Caco-2 (cell line): ENCODE results near the gene ZDHHC6. TPM values are rescaled to one million over a fixed set of nuclear protein-coding genes. Genes with fewer than 3 reads are reported as not detected.
"Not testable (repeated sequence)": the region's sequence is repeated elsewhere in the genome, so short reads cannot be mapped to it uniquely, and the experiment has no call there.

ENCODE experiments used
- BruUV-seq: library from RNA; stranded (reverse); fragments of 400-500 nt; replicated peaks from 2 replicates; lab custom pipeline; 2021; lab: Mats Ljungman, UMichigan
- CTCF ChIA-PET: fragments of 300-600 bp; sonication (Branson Sonifier 250); formaldehyde crosslinking; loops from one replicate; lab custom pipeline; 2022; ENCODE audit warnings: antibody characterized with exemption; lab: Charles Lee
- POLR2A ChIA-PET: fragments of 300-600 bp; sonication (Branson Sonifier 250); formaldehyde crosslinking; loops from one replicate; lab custom pipeline; 2022; ENCODE audit warnings: antibody characterized with exemption; lab: Charles Lee
- DNase-seq, 2 experiments: peaks; one replicate each; pipeline versions ENCODE4 v3.0.0 to v3.0.0-alpha.2; 2020 to 2022
- H3K27me3 ChIP-seq: replicated peaks from 2 replicates; pipeline ENCODE4 v1.6.0; 2011; ENCODE audit warnings: low read length; ENCODE audit not compliant: control insufficient read depth, insufficient read depth
- H3K36me3 ChIP-seq: 2 replicates; pipeline ENCODE4 v1.5.1; 2011; ENCODE audit warnings: low read length; ENCODE audit not compliant: control insufficient read depth, insufficient read depth
- H3K4me1 ChIP-seq: fragments of 250-450 bp; sonication (Bioruptor Pico); 2 replicates; pipeline ENCODE4 v1.5.1; 2020; ENCODE audit warnings: mild to moderate bottlenecking
- H3K4me3 ChIP-seq: 2 replicates; pipeline ENCODE4 v1.5.1; 2011; ENCODE audit warnings: low read depth, mild to moderate bottlenecking, control low read depth, low read length
- H3K9me3 ChIP-seq: fragments of 250-450 bp; sonication (Bioruptor Pico); 2 replicates; pipeline ENCODE4 v1.5.1; 2020; ENCODE audit warnings: mild to moderate bottlenecking, moderate library complexity
- H3K27ac Mint-ChIP-seq: one replicate; pipeline ENCODE4 v1.8.0; 2022; ENCODE audit warnings: mixed read lengths; ENCODE audit not compliant: unreplicated experiment
- H3K27me3 Mint-ChIP-seq: one replicate; pipeline ENCODE4 v1.8.0; 2022; ENCODE audit warnings: mixed read lengths; ENCODE audit not compliant: insufficient read depth, unreplicated experiment
- H3K36me3 Mint-ChIP-seq: one replicate; pipeline ENCODE4 v1.8.0; 2022; ENCODE audit warnings: mild to moderate bottlenecking, mixed read lengths; ENCODE audit not compliant: insufficient read depth, unreplicated experiment
- H3K4me1 Mint-ChIP-seq: one replicate; pipeline ENCODE4 v1.8.0; 2022; ENCODE audit warnings: low read depth, mixed read lengths; ENCODE audit not compliant: unreplicated experiment
- H3K4me3 Mint-ChIP-seq: one replicate; pipeline ENCODE4 v1.8.0; 2022; ENCODE audit warnings: mild to moderate bottlenecking, moderate library complexity, mixed read lengths; ENCODE audit not compliant: unreplicated experiment
- H3K9me3 Mint-ChIP-seq: one replicate; pipeline ENCODE4 v1.8.0; 2022; ENCODE audit warnings: mixed read lengths; ENCODE audit not compliant: unreplicated experiment
- intact Hi-C: fragments of 100-400 bp; cut with micrococcal nuclease; formaldehyde crosslinking; loops from one replicate; pipeline ENCODE4 v1.10.0; 2022; ENCODE audit not compliant: unreplicated experiment
- total RNA-seq: library from RNA; stranded (reverse); gene quantifications from 2 replicates; pipeline ENCODE4 v1.2.3, GENCODE V29; 2022
- TF ChIP-seq, protein P1 (sequence below), 2 experiments: fragments of 200-600 bp in 1 of 2; IDR thresholded peaks; 1 replicate in 1 of 2; 2 replicates in 1 of 2; pipeline versions ENCODE4 v1.5.1 to v1.8.0; 2011 to 2022; ENCODE audit warnings: antibody characterized with exemption in 1 of 2, control low read depth in 1 of 2, inconsistent platforms in 1 of 2, low read depth in 1 of 2, low read length in 1 of 2, mild to moderate bottlenecking in 1 of 2, moderate library complexity in 1 of 2; ENCODE audit not compliant: insufficient read depth in 1 of 2, severe bottlenecking in 1 of 2, unreplicated experiment in 1 of 2

The ZDHHC6 gene
- total RNA-seq, 1 experiment from 2014 or later, result 47.4 TPM

DNA sequence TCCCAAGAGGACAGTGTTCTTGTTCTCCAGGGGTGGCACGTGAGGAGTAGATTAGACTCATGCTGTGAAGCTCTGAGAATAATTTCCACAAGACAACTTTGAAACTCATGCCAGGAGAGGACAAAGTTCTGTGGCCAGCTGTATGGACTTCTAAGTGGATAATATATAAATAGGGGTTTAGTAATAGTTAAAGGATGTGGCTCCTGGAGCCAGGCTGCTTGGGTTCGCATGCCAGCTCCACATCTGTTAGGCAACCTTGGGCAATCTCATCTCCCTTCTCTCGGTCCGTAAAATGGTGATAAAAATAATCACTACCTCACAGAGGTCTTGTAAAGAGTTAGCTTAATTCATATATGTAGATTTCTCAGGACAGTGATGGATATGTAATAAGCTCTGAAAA lies 37.0 kb downstream of the ZDHHC6 start:
- Mint-ChIP-seq H3K9me3 (peaks cover 10% of the 10 kb centered on the region), H3K27ac (no peak overlapping the region), H3K4me3 (no peak overlapping the region), H3K27me3 (no peaks in the 10 kb centered on the region), H3K36me3 (peaks cover 24% of the 10 kb centered on the region), H3K4me1 (peaks cover 11% of the 10 kb centered on the region)
- Histone ChIP-seq H3K27me3 (no peaks in the 10 kb centered on the region), H3K4me3 (no peak overlapping the region), H3K4me1 (peaks cover 4% of the 10 kb centered on the region), H3K36me3 (peaks cover 1% of the 10 kb centered on the region), H3K9me3 (no peaks in the 10 kb centered on the region)
- ChIA-PET POLR2A (no interaction called here), CTCF (no interaction called here)
- TF ChIP-seq, protein P1, sequence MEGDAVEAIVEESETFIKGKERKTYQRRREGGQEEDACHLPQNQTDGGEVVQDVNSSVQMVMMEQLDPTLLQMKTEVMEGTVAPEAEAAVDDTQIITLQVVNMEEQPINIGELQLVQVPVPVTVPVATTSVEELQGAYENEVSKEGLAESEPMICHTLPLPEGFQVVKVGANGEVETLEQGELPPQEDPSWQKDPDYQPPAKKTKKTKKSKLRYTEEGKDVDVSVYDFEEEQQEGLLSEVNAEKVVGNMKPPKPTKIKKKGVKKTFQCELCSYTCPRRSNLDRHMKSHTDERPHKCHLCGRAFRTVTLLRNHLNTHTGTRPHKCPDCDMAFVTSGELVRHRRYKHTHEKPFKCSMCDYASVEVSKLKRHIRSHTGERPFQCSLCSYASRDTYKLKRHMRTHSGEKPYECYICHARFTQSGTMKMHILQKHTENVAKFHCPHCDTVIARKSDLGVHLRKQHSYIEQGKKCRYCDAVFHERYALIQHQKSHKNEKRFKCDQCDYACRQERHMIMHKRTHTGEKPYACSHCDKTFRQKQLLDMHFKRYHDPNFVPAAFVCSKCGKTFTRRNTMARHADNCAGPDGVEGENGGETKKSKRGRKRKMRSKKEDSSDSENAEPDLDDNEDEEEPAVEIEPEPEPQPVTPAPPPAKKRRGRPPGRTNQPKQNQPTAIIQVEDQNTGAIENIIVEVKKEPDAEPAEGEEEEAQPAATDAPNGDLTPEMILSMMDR (IDR thresholded peaks at IDR 0.05; ENCODE audit: insufficient read depth in 1 of 2, low read depth in 1 of 2, low read length in 1 of 2, severe bottlenecking in 1 of 2, unreplicated experiment in 1 of 2), result no peak
- no peak for DNase-seq
- intact Hi-C loops, result no loop called here
- BruUV-seq, result no TSS peak

DNA sequence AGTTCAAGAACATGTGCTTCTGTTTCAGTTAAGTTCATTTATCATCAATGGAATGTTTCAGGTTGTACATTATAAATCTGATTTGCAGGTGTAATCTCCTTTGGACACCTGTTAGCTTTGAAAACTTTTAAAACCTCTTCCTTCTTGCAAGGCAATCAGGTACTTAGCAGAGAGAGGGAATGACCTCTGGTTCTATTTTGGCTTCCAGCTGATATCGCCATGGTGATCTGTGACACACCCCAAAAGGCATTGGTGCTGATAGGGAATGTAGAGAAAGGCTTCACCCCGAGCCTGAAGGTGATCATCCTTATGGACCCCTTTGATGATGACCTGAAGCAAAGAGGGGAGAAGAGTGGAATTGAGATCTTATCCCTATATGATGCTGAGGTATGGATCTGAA lies 37.4 kb downstream of the ZDHHC6 start:
- BruUV-seq, result no TSS peak
- TF ChIP-seq, protein P1 (IDR thresholded peaks at IDR 0.05; ENCODE audit: insufficient read depth in 1 of 2, low read depth in 1 of 2, low read length in 1 of 2, severe bottlenecking in 1 of 2, unreplicated experiment in 1 of 2), result no peak
- DNase-seq, result no peak
- no peaks in the 10 kb centered on the region for H3K27me3 Mint-ChIP-seq
- no peak overlapping the region for H3K27ac Mint-ChIP-seq
- no peaks in the 10 kb centered on the region for H3K9me3 ChIP-seq
- peaks cover 8% of the 10 kb centered on the region for H3K4me1 ChIP-seq
- H3K36me3 ChIP-seq, result peaks cover 1% of the 10 kb centered on the region
- H3K36me3 Mint-ChIP-seq, result peaks cover 20% of the 10 kb centered on the region
- H3K4me3 ChIP-seq, result no peak overlapping the region
- intact Hi-C loops, result no loop called here
- CTCF ChIA-PET, result no interaction called here
- POLR2A ChIA-PET, result no interaction called here
- H3K27me3 ChIP-seq, result no peaks in the 10 kb centered on the region
- peaks cover 10% of the 10 kb centered on the region for H3K9me3 Mint-ChIP-seq
- H3K4me3 Mint-ChIP-seq, result no peak overlapping the region
- H3K4me1 Mint-ChIP-seq, result peaks cover 15% of the 10 kb centered on the region

DNA sequence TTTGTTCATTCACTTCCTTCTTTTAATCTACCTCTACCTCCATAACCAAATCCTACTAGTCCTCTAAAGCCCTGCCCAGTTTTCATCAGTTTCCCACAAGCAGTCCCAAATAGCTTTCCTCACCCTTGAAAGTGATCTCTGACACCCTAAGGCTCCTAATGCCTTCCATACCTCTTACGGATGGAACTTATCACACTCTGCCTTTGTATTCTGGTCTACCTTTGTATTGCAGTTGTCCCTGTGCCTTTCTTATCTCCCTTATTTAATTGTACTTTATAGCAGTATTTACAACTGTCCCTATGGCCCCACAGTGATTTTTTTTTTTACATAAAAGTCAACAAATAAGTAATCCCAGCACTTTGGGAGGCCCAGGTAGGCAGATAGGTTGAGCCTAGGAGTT lies 39.0 kb downstream of the ZDHHC6 start:
- H3K9me3 ChIP-seq, result no peaks in the 10 kb centered on the region
- no peak overlapping the region for H3K4me3 ChIP-seq
- Mint-ChIP-seq H3K27me3 (no peaks in the 10 kb centered on the region), H3K36me3 (peaks cover 19% of the 10 kb centered on the region), H3K4me1 (peaks cover 23% of the 10 kb centered on the region), H3K9me3 (peaks cover 10% of the 10 kb centered on the region), H3K27ac (no peak overlapping the region), H3K4me3 (no peak overlapping the region)
- H3K36me3 ChIP-seq, result peaks cover 1% of the 10 kb centered on the region
- no peak for DNase-seq
- BruUV-seq, result no TSS peak
- POLR2A ChIA-PET, result no interaction called here
- CTCF ChIA-PET, result no interaction called here
- H3K27me3 ChIP-seq, result no peaks in the 10 kb centered on the region
- peaks cover 19% of the 10 kb centered on the region for H3K4me1 ChIP-seq
- intact Hi-C loops, result no loop called here
- TF ChIP-seq, protein P1 (IDR thresholded peaks at IDR 0.05; ENCODE audit: insufficient read depth in 1 of 2, low read depth in 1 of 2, low read length in 1 of 2, severe bottlenecking in 1 of 2, unreplicated experiment in 1 of 2), result no peak

DNA sequence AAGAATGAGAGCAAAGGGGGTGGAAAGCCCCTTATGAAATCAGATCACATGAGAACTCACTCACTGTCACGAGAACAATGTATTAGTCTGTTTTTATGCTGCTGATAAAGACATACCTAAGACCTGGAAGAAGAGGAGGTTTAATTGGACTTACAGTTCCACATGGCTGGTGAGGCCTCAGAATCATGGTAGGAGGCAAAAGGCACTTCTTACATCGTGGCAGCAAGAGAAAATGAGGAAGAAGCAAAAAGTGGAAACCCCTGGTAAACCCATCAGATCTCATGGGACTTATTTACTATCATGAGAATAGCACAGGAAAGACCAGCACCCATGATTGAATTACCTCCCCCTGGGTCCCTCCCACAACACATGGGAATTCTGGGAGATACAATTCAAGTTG lies 39.9 kb downstream of the ZDHHC6 start:
- H3K27me3 ChIP-seq, BruUV-seq, DNase-seq, CTCF ChIA-PET, intact Hi-C loops, H3K27ac Mint-ChIP-seq, H3K9me3 Mint-ChIP-seq, H3K27me3 Mint-ChIP-seq, POLR2A ChIA-PET, H3K36me3 ChIP-seq, H3K4me3 ChIP-seq, H3K9me3 ChIP-seq, H3K4me3 Mint-ChIP-seq: not testable (repeated sequence)
- Mint-ChIP-seq H3K4me1 (peaks cover 25% of the 10 kb centered on the region), H3K36me3 (peaks cover 19% of the 10 kb centered on the region)
- peaks cover 21% of the 10 kb centered on the region for H3K4me1 ChIP-seq
